ENCODE measurements around the gene OLFML1.

DNA sequence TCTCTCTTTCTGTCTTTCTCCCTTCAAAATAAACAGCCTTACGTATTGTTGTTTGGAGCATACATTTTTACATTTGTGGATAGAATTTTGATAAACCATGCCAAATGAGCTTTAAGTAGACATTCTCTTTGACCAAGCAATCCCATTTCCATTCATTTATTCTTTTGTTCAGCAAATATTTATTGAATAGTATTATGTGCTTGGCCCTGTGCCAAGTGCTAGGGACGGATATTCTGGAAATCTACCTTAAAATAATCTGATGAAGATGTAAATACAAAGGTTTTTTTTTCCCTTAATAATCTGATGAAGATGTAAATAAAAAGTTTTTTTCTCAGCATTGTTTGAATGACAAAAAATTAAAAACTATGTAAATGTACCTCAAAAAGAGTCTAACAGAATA is 2.1 kb downstream of the OLFML1 start:
- TF ChIP-seq, protein P1, sequence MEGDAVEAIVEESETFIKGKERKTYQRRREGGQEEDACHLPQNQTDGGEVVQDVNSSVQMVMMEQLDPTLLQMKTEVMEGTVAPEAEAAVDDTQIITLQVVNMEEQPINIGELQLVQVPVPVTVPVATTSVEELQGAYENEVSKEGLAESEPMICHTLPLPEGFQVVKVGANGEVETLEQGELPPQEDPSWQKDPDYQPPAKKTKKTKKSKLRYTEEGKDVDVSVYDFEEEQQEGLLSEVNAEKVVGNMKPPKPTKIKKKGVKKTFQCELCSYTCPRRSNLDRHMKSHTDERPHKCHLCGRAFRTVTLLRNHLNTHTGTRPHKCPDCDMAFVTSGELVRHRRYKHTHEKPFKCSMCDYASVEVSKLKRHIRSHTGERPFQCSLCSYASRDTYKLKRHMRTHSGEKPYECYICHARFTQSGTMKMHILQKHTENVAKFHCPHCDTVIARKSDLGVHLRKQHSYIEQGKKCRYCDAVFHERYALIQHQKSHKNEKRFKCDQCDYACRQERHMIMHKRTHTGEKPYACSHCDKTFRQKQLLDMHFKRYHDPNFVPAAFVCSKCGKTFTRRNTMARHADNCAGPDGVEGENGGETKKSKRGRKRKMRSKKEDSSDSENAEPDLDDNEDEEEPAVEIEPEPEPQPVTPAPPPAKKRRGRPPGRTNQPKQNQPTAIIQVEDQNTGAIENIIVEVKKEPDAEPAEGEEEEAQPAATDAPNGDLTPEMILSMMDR (IDR thresholded peaks at IDR 0.05) = no peak
- TF ChIP-seq, protein P2, sequence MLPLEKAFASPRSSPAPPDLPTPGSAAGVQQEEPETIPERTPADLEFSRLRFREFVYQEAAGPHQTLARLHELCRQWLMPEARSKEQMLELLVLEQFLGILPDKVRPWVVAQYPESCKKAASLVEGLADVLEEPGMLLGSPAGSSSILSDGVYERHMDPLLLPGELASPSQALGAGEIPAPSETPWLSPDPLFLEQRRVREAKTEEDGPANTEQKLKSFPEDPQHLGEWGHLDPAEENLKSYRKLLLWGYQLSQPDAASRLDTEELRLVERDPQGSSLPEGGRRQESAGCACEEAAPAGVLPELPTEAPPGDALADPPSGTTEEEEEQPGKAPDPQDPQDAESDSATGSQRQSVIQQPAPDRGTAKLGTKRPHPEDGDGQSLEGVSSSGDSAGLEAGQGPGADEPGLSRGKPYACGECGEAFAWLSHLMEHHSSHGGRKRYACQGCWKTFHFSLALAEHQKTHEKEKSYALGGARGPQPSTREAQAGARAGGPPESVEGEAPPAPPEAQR (CRISPR knock-in tag; IDR thresholded peaks at IDR 0.05) = no peak
- TF ChIP-seq ZNF121 (CRISPR knock-in tag; IDR thresholded peaks at IDR 0.05) (no peak), MXD4 (CRISPR knock-in tag; IDR thresholded peaks at IDR 0.05; ENCODE audit: borderline replicate concordance) (no peak)
- TF ChIP-seq, protein P3, sequence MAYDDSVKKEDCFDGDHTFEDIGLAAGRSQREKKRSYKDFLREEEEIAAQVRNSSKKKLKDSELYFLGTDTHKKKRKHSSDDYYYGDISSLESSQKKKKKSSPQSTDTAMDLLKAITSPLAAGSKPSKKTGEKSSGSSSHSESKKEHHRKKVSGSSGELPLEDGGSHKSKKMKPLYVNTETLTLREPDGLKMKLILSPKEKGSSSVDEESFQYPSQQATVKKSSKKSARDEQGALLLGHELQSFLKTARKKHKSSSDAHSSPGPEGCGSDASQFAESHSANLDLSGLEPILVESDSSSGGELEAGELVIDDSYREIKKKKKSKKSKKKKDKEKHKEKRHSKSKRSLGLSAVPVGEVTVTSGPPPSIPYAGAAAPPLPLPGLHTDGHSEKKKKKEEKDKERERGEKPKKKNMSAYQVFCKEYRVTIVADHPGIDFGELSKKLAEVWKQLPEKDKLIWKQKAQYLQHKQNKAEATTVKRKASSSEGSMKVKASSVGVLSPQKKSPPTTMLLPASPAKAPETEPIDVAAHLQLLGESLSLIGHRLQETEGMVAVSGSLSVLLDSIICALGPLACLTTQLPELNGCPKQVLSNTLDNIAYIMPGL (CRISPR knock-in tag; IDR thresholded peaks at IDR 0.05) = no peak
